Measurements from ENCODE around the gene ZBTB4.

Gene ZBTB4

GRCh38 chr17:7419819-7420610, 59.4 kb downstream of the ZBTB4 start, which contains the start of gene SPEM1:
SPEM1 (plus strand) TSS chr17:7420324; CDS start chr17:7420385, 61 bp downstream.
- DNase-seq (ENCODE audit: low read depth), result no peak

GRCh38 chr17:7418472-7419152, 60.8 kb downstream of the ZBTB4 start:
- no peak for DNase-seq (ENCODE audit: low read depth)

DNA sequence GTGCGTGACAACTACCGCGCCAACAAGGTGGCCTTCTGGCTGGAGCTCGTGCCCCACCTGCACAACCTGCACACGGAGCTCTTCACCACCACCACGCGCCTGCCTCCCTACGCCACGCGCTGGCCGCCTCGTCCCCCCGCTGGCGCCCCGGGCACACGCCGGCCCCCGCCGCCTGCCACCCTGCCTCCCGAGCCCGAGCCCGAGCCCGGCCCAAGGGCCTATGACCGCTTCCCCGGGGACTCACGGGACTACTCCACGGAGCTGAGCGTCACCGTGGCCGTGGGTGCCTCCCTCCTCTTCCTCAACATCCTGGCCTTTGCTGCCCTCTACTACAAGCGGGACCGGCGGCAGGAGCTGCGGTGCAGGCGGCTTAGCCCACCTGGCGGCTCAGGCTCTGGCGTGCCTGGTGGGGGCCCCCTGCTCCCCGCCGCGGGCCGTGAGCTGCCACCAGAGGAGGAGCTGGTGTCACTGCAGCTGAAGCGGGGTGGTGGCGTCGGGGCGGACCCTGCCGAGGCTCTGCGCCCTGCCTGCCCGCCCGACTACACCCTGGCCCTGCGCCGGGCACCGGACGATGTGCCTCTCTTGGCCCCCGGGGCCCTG, 62.3 kb downstream of the ZBTB4 start:
- DNase-seq (ENCODE audit: low read depth), result no peak

- DNase-seq (ENCODE audit: low read depth), result no peak
These were observed 63.1 kb downstream of the ZBTB4 start for GRCh38 chr17:7416323-7416722.

DNA sequence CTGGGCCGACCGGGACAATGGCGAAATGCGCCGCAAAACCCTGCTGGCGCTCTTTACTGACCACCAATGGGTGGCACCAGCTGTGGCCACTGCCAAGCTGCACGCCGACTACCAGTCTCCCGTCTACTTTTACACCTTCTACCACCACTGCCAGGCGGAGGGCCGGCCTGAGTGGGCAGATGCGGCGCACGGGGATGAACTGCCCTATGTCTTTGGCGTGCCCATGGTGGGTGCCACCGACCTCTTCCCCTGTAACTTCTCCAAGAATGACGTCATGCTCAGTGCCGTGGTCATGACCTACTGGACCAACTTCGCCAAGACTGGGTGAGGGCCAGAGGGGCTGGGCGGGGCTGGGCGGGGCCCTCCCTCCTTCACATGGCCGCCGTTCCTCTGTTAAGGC, 63.6 kb downstream of the ZBTB4 start:
- DNase-seq (ENCODE audit: low read depth), result no peak

- no peak for DNase-seq (ENCODE audit: low read depth)
These were observed 64.6 kb downstream of the ZBTB4 start for GRCh38 chr17:7414837-7415236.

GRCh38 chr17:7413346-7413985, 66.0 kb downstream of the ZBTB4 start:
- DNase-seq (ENCODE audit: low read depth), result no peak

GRCh38 chr17:7411427-7411750, 68.0 kb downstream of the ZBTB4 start:
- DNase-seq (ENCODE audit: low read depth), result no peak

DNA sequence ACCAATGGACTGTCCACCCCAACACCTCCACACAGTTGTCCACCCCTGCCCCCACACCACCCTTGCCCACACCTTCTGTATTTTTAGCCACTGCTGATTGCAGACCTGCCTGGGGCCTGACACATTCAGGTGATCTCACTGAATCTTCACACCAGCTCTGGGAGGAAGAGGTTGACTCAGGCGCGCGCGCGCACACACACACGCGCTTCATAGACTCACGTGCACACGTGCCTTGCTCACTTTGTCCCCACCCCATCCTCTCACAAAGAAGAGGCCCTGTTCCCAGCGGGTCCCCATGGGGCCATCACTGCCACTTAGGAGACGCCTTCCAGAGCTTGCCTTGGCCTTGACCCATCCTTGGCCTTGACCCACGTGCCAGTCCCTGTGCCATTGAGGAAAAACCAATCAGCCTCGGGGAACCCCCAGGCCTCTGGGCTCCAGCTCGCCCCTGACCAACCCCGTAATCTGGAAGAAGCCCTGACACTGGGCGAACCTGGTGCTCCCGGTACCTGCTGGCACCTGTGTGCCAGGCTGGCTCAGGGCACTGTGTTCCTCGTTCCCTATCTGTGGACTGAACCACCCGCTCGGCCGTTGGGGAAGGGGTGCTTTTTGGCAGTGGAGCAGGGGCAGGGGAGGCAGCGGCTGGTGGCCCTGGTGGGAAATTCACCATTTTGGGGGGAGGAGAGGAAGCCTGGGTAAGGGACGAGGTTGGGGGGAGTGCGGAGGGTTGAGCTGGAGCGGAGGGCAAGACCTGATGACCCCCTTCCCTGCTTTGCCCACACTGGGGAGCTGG, 68.6 kb downstream of the ZBTB4 start:
- DNase-seq (ENCODE audit: low read depth), result no peak

DNA sequence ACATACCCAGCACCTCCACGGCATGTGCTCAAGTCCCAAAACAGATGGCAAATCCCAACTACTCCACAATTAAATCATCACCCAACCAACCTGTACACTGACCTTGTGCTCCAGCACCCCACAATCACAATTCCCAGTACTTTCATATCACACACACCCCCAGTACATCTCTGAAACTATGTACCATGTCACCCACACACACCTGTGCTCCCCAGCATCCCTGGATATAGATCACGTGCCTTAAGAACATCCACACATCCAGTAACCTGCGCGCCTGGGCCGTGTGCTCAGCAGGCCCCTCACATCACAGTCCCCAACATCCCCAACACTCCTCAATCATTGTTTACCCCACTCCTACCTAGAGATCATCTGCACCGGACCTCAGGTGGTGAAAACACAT, 69.7 kb downstream of the ZBTB4 start:
- no peak for DNase-seq (ENCODE audit: low read depth)

All from activated T-helper 1 cell treated with Interleukin-2 at 50 U/mL for 16 hours (primary cell).